ENCODE measurements around the gene KDM4C.

DNA sequence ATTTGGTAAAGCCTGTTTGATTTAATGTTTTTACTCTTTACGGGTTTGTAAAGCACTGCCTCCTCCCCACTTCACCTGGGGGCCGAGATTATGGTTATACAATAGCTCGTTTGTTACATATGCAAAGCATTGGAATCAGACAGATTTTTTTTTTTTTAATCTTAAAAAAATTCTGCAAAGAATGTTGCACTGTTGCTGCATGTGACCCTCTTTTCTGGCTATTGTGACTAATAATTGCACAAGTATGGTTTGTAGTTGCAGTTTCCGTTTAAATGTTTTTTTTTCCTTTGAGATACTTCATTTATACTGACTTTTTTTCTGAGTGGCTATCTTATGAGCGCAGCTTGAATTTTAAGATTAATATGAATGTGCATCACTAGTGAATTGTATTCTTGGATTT lies 165.3 kb downstream of the KDM4C start:
- no peak for TF ChIP-seq FOSL1 (IDR thresholded peaks at IDR 0.05; ENCODE audit: low read depth)
- no peak for TF ChIP-seq CEBPB (IDR thresholded peaks at IDR 0.05; ENCODE audit: low read depth)
- no peak for TF ChIP-seq EZH2 (IDR thresholded peaks at IDR 0.05)
- no peak for TF ChIP-seq POLR2A (IDR thresholded peaks at IDR 0.05; ENCODE audit: borderline replicate concordance, extremely low read depth, insufficient read depth, insufficient read length)
- TF ChIP-seq REST (IDR thresholded peaks at IDR 0.05; ENCODE audit: low read depth) = no peak
- TF ChIP-seq, protein P1, sequence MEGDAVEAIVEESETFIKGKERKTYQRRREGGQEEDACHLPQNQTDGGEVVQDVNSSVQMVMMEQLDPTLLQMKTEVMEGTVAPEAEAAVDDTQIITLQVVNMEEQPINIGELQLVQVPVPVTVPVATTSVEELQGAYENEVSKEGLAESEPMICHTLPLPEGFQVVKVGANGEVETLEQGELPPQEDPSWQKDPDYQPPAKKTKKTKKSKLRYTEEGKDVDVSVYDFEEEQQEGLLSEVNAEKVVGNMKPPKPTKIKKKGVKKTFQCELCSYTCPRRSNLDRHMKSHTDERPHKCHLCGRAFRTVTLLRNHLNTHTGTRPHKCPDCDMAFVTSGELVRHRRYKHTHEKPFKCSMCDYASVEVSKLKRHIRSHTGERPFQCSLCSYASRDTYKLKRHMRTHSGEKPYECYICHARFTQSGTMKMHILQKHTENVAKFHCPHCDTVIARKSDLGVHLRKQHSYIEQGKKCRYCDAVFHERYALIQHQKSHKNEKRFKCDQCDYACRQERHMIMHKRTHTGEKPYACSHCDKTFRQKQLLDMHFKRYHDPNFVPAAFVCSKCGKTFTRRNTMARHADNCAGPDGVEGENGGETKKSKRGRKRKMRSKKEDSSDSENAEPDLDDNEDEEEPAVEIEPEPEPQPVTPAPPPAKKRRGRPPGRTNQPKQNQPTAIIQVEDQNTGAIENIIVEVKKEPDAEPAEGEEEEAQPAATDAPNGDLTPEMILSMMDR (IDR thresholded peaks at IDR 0.05 in 2 of 3, conservative IDR thresholded peaks at IDR 0.05 in 1 of 3; ENCODE audit: borderline replicate concordance in 1 of 3, insufficient read depth in 1 of 3, low read depth in 2 of 3, low read length in 2 of 3) = no peak
- TF ChIP-seq ZNF274 (IDR thresholded peaks at IDR 0.05; ENCODE audit: low read depth, low read length) = no peak
- no peak for TF ChIP-seq SP1 (IDR thresholded peaks at IDR 0.05; ENCODE audit: low read depth)
- TF ChIP-seq RAD21 (IDR thresholded peaks at IDR 0.05; ENCODE audit: low read depth) = no peak
- TF ChIP-seq POLR2AphosphoS5 (IDR thresholded peaks at IDR 0.05; ENCODE audit: low read depth, low read length) = no peak
- TF ChIP-seq EZH2phosphoT487 (IDR thresholded peaks at IDR 0.05; ENCODE audit: borderline replicate concordance) = no peak
- TF ChIP-seq SRF (IDR thresholded peaks at IDR 0.05; ENCODE audit: low read depth) = no peak
